Measurements from ENCODE around the gene CC2D1A.

CC2D1A gene

DNA sequence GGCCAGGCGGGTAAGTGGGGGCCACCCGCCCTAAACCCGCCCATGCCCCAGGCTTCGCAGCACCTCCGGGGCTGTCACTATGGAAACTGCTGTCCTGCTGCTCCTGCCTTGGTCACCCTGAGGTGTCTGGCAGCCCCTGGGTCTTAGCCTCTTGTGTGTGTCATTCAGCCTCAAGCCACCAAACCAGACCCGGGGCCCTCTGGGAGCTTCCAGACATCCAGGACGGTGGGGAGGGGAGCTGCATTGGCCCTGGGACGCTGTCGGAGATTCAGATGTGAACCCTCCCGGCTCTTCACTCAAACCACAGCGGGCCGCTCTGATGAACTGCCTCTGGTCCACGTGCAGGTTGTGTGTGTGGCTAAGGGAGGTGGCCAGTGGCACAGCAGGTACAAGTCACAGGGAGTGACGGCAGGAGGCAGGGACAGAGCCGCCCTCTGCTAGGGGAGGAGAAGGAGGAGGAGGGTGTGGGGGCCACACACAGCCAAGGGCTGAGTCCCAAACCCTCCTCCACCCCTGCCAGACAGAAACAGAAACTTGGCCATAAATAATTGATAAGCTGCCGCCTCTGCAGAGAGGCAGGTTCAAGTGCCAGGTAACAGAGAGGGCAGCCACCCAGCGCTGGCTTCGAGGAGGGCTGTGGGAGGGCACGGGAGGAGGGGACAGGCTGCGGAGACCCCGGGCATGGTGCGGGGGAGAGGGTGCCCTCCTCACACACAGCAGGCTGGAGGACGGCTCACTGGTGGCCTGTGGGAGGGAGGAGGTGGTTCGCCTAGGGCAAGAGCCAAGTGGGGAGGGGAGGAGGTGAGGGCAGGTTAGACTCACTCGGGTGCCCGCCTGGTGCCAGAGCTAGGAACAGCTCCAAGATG is 21.0 kb upstream of the CC2D1A start:
- no peak overlapping the region for H4K8ac ChIP-seq (ENCODE audit: low read length)
- H4K91ac ChIP-seq (ENCODE audit: low read length), result no peak overlapping the region
- H2AK5ac ChIP-seq (ENCODE audit: low read length, severe bottlenecking), result no peak overlapping the region
- H3K27me3 ChIP-seq (ENCODE audit: control insufficient read depth in 1 of 2, insufficient read depth in 1 of 2, low read length in 2 of 2), result peaks cover 0 to 21% of the 10 kb centered on the region in 2 experiments
- no peak overlapping the region for H3K4me2 ChIP-seq (ENCODE audit: low read length, poor library complexity, severe bottlenecking)
- H2BK120ac ChIP-seq (ENCODE audit: low read depth, low read length), result no peak overlapping the region
- WGBS, result 83% methylated on average over 21 of the region's 26 CpGs
- peak overlapping the region; percentile 37 for H2BK15ac ChIP-seq (ENCODE audit: low read depth, poor library complexity, severe bottlenecking)
- H2BK12ac ChIP-seq (ENCODE audit: low read length in 2 of 2), result peak overlapping the region in 1 of 2 experiments; percentile 37
- H3K14ac ChIP-seq (ENCODE audit: low read length in 2 of 2), result peak overlapping the region in 1 of 2 experiments; percentile 18
- H2AFZ ChIP-seq (ENCODE audit: low read depth, low read length), result no peak overlapping the region
- H3K9me3 ChIP-seq (ENCODE audit: control insufficient read depth, low read length), result no peaks in the 10 kb centered on the region
- no peak overlapping the region for H3K9ac ChIP-seq (ENCODE audit: low read length)
- no peak overlapping the region for H2BK5ac ChIP-seq (ENCODE audit: low read depth, low read length, poor library complexity, severe bottlenecking)
- H3K18ac ChIP-seq (ENCODE audit: low read depth in 1 of 2, low read length in 2 of 2), result no peak overlapping the region
- DNase-seq, result no peak
- H3K79me1 ChIP-seq (replicated peaks; ENCODE audit: low read length, poor library complexity, severe bottlenecking), result no peaks in the 10 kb centered on the region
- no peaks in the 10 kb centered on the region for H3K36me3 ChIP-seq (ENCODE audit: control insufficient read depth in 1 of 2, insufficient read depth in 2 of 2, low read depth in 1 of 2, low read length in 2 of 2)
- no peak overlapping the region for H3K27ac ChIP-seq (ENCODE audit: low read length, poor library complexity, severe bottlenecking)
- H3K23ac ChIP-seq (ENCODE audit: low read length in 2 of 2), result no peak overlapping the region
- no peak overlapping the region for H3K4ac ChIP-seq (ENCODE audit: low read depth in 1 of 2, low read length in 2 of 2)
- H3K4me1 ChIP-seq (ENCODE audit: control insufficient read depth, insufficient read depth, low read depth, low read length), result peaks cover 24% of the 10 kb centered on the region
- no peak overlapping the region for H3K4me3 ChIP-seq (ENCODE audit: insufficient read depth in 1 of 2, low read depth in 1 of 2, low read length in 2 of 2)

DNA sequence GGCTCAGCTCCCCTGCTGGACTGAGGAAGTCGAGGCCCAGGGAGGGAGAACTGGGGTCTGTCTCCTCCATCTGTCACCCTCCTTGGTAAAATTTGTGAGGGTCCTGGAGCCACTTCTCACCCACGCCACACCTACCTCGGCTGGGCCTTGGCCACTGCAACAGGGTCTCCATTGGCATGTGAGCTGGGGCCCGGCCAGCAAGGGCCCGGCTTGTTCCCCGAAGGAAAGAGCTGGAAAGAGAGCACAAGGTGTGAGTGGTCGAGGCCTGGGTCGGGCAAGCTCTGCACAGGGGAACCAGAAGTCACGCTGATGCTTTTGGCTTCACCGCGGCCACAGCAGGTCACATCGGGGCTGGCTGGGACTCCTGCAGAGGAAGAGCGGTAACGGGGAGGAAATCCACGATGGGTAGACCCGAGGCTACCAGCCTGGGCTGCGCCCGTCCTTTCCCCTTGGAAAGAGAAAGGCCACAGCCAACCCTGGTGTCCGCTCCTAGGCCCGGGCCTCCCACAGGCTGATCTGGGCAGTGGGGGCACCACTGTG is 20.1 kb upstream of the CC2D1A start:
- H3K9ac ChIP-seq (ENCODE audit: low read length), result no peak overlapping the region
- no peaks in the 10 kb centered on the region for H3K79me1 ChIP-seq (replicated peaks; ENCODE audit: low read length, poor library complexity, severe bottlenecking)

DNA sequence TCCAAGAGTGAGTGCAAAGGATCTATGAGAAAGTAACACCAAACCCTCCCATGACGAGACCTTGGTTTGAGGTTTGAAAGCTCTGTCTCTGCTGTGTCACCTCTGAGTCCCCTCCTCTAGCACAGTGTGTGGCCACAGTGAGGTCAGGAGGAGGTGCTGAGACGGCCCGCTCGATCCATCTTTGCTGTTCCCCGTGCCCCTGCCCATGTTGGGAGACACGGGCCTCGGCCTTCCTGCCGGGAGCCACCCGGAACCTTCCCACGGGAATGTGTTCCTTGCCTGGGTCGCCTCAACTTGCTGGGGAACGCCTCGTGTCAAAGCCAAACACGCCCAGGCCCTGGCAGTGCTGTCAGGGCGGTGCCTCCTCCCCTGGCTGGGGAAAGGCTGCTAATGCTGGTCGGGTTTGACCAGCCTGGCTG is 19.0 kb upstream of the CC2D1A start:
- Histone ChIP-seq H3K27ac (ENCODE audit: low read length, poor library complexity, severe bottlenecking) (no peak overlapping the region), H3K23ac (ENCODE audit: low read length in 2 of 2) (no peak overlapping the region), H2BK120ac (ENCODE audit: low read depth, low read length) (no peak overlapping the region), H4K8ac (ENCODE audit: low read length) (peak overlapping the region; percentile 36), H2AK5ac (ENCODE audit: low read length, severe bottlenecking) (no peak overlapping the region), H2BK12ac (ENCODE audit: low read length in 2 of 2) (no peak overlapping the region), H4K91ac (ENCODE audit: low read length) (peak overlapping the region; percentile 41), H3K27me3 (ENCODE audit: control insufficient read depth in 1 of 2, insufficient read depth in 1 of 2, low read length in 2 of 2) (peaks cover 0 to 21% of the 10 kb centered on the region in 2 experiments), H3K9ac (ENCODE audit: low read length) (no peak overlapping the region), H3K79me1 (replicated peaks; ENCODE audit: low read length, poor library complexity, severe bottlenecking) (no peaks in the 10 kb centered on the region), H3K36me3 (ENCODE audit: control insufficient read depth in 1 of 2, insufficient read depth in 2 of 2, low read depth in 1 of 2, low read length in 2 of 2) (no peaks in the 10 kb centered on the region), H3K4me1 (ENCODE audit: control insufficient read depth, insufficient read depth, low read depth, low read length) (peaks cover 6% of the 10 kb centered on the region), H3K4me3 (ENCODE audit: insufficient read depth in 1 of 2, low read depth in 1 of 2, low read length in 2 of 2) (no peak overlapping the region), H3K4me2 (ENCODE audit: low read length, poor library complexity, severe bottlenecking) (no peak overlapping the region), H3K9me3 (ENCODE audit: control insufficient read depth, low read length) (no peaks in the 10 kb centered on the region), H2AFZ (ENCODE audit: low read depth, low read length) (no peak overlapping the region), H3K18ac (ENCODE audit: low read depth in 1 of 2, low read length in 2 of 2) (no peak overlapping the region), H2BK5ac (ENCODE audit: low read depth, low read length, poor library complexity, severe bottlenecking) (no peak overlapping the region), H2BK15ac (ENCODE audit: low read depth, poor library complexity, severe bottlenecking) (peak overlapping the region; percentile 54), H3K14ac (ENCODE audit: low read length in 2 of 2) (no peak overlapping the region), H3K4ac (ENCODE audit: low read depth in 1 of 2, low read length in 2 of 2) (no peak overlapping the region)
- 83% methylated on average over 16 of the region's 16 CpGs for WGBS
- no peak for DNase-seq

More for the DNA sequence above, 20.1 kb upstream of the CC2D1A start:
- Histone ChIP-seq H3K18ac (ENCODE audit: low read depth in 1 of 2, low read length in 2 of 2) (no peak overlapping the region), H2BK15ac (ENCODE audit: low read depth, poor library complexity, severe bottlenecking) (no peak overlapping the region), H2BK120ac (ENCODE audit: low read depth, low read length) (no peak overlapping the region), H3K23ac (ENCODE audit: low read length in 2 of 2) (no peak overlapping the region), H2AFZ (ENCODE audit: low read depth, low read length) (no peak overlapping the region), H2BK12ac (ENCODE audit: low read length in 2 of 2) (no peak overlapping the region), H3K27me3 (ENCODE audit: control insufficient read depth in 1 of 2, insufficient read depth in 1 of 2, low read length in 2 of 2) (peaks cover 0 to 21% of the 10 kb centered on the region in 2 experiments), H4K91ac (ENCODE audit: low read length) (no peak overlapping the region), H3K36me3 (ENCODE audit: control insufficient read depth in 1 of 2, insufficient read depth in 2 of 2, low read depth in 1 of 2, low read length in 2 of 2) (no peaks in the 10 kb centered on the region), H3K9me3 (ENCODE audit: control insufficient read depth, low read length) (no peaks in the 10 kb centered on the region), H4K8ac (ENCODE audit: low read length) (no peak overlapping the region), H2BK5ac (ENCODE audit: low read depth, low read length, poor library complexity, severe bottlenecking) (no peak overlapping the region), H3K4ac (ENCODE audit: low read depth in 1 of 2, low read length in 2 of 2) (no peak overlapping the region), H2AK5ac (ENCODE audit: low read length, severe bottlenecking) (no peak overlapping the region), H3K4me2 (ENCODE audit: low read length, poor library complexity, severe bottlenecking) (no peak overlapping the region), H3K27ac (ENCODE audit: low read length, poor library complexity, severe bottlenecking) (no peak overlapping the region), H3K14ac (ENCODE audit: low read length in 2 of 2) (no peak overlapping the region), H3K4me3 (ENCODE audit: insufficient read depth in 1 of 2, low read depth in 1 of 2, low read length in 2 of 2) (no peak overlapping the region), H3K4me1 (ENCODE audit: control insufficient read depth, insufficient read depth, low read depth, low read length) (peaks cover 17% of the 10 kb centered on the region)
- DNase-seq, result no peak
- 93% methylated on average over 20 of the region's 20 CpGs for WGBS

DNA sequence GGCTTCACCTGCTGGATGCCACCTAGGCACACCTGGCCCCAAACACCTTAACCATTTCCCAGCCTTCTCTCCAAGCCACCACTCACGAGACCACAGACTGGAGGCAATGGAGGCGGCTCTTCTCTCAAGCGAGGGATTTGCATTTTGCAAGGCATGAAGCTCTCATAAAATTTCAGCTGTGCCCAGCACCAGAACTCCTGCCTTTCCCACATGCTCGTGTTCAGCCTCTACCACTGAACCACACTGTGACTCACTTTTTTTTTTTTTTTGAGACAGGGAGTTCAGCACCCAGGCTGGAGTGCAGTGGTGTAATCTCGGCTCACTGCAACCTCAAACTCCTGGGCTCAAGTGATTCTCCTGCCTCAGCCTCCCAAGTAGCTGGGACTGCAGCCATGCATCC is 18.5 kb upstream of the CC2D1A start:
- Histone ChIP-seq H3K27me3 (ENCODE audit: control insufficient read depth in 1 of 2, insufficient read depth in 1 of 2, low read length in 2 of 2) (peaks cover 0 to 21% of the 10 kb centered on the region in 2 experiments), H2BK12ac (ENCODE audit: low read length in 2 of 2) (no peak overlapping the region), H3K18ac (ENCODE audit: low read depth in 1 of 2, low read length in 2 of 2) (no peak overlapping the region), H3K14ac (ENCODE audit: low read length in 2 of 2) (no peak overlapping the region), H3K9ac (ENCODE audit: low read length) (peak overlapping the region; percentile 7), H2AK5ac (ENCODE audit: low read length, severe bottlenecking) (no peak overlapping the region), H3K4me1 (ENCODE audit: control insufficient read depth, insufficient read depth, low read depth, low read length) (peaks cover 2% of the 10 kb centered on the region), H2BK15ac (ENCODE audit: low read depth, poor library complexity, severe bottlenecking) (no peak overlapping the region), H4K8ac (ENCODE audit: low read length) (no peak overlapping the region), H3K4me2 (ENCODE audit: low read length, poor library complexity, severe bottlenecking) (no peak overlapping the region), H3K9me3 (ENCODE audit: control insufficient read depth, low read length) (no peaks in the 10 kb centered on the region), H2BK5ac (ENCODE audit: low read depth, low read length, poor library complexity, severe bottlenecking) (no peak overlapping the region), H2AFZ (ENCODE audit: low read depth, low read length) (no peak overlapping the region), H2BK120ac (ENCODE audit: low read depth, low read length) (no peak overlapping the region), H3K79me1 (replicated peaks; ENCODE audit: low read length, poor library complexity, severe bottlenecking) (no peaks in the 10 kb centered on the region), H3K4ac (ENCODE audit: low read depth in 1 of 2, low read length in 2 of 2) (no peak overlapping the region), H3K4me3 (ENCODE audit: insufficient read depth in 1 of 2, low read depth in 1 of 2, low read length in 2 of 2) (no peak overlapping the region), H3K23ac (ENCODE audit: low read length in 2 of 2) (no peak overlapping the region), H3K36me3 (ENCODE audit: control insufficient read depth in 1 of 2, insufficient read depth in 2 of 2, low read depth in 1 of 2, low read length in 2 of 2) (no peaks in the 10 kb centered on the region), H4K91ac (ENCODE audit: low read length) (no peak overlapping the region), H3K27ac (ENCODE audit: low read length, poor library complexity, severe bottlenecking) (no peak overlapping the region)
- 63% methylated on average over 5 of the region's 5 CpGs for WGBS
- peak; percentile 38 for DNase-seq

Measured in mesenchymal stem cell (in vitro differentiated cells and primary cell).